Measurements from ENCODE around the gene HOMER3. TPM values are rescaled to one million over a fixed set of nuclear protein-coding genes. Genes with fewer than 3 reads are reported as not detected.

The HOMER3 gene
- polyA plus RNA-seq, 3 donors: 45.1 to 88.1 (median 49.4) TPM

DNA sequence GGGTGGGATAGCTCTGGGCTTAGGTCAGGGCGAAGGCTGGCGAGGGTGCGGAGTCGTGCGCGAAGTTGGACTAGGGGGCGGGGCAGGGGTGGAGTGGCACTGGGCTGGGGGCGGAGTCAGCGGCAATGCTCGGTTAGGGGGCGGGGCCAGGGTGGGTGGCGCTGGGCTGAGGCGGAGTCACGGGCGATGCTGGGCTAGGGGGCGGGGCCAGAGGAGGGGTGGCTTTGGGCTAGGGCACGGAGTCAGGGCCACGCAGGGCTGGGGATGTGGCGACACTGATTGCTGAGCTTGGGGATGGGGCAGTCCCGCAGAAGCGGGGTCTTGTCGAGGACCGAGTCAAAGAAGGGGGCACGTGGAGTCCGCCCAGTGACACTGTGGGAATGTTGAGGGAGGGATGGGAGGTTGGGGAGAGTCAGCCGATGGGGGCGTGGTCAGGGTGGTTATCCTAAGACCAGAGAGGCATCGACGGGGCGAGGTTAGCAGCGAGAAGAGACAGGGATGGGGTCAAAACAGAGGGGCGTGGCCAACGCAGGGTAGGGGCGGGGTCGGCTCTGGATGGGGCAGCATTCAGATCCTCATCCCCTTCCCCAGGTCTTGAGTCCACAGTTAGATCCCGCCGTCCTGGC lies 8.7 kb downstream of the HOMER3 start:
- Mint-ChIP-seq H3K4me3 (peak overlapping the region; percentile 85 to 94), H3K27ac (peak overlapping the region; percentile 81 to 96 (median 91)), H3K9me3 (no peaks in the 10 kb centered on the region), H3K36me3 (peaks cover 51 to 80% of the 10 kb centered on the region in 2 donors), H3K4me1 (peaks cover 16% of the 10 kb centered on the region), H3K27me3 (ENCODE audit: low read depth in 3 of 3) (peaks cover 0 to 1% (median 0%) of the 10 kb centered on the region in 3 donors)
- Histone ChIP-seq H3K27me3 (ENCODE audit: control insufficient read depth in 2 of 2, insufficient read depth in 2 of 2, low read length in 2 of 2) (no peaks in the 10 kb centered on the region), H4K20me1 (ENCODE audit: insufficient read depth, low read length) (peaks cover 49% of the 10 kb centered on the region), H2AFZ (ENCODE audit: insufficient read depth, low read depth, low read length, poor library complexity, severe bottlenecking) (peak overlapping the region; percentile 80), H3K4me1 (ENCODE audit: control insufficient read depth in 1 of 2, insufficient read depth in 2 of 2, low read length in 2 of 2) (peaks cover 11 to 15% of the 10 kb centered on the region in 2 donors), H3K36me3 (replicated peaks in 1 of 2; ENCODE audit: control insufficient read depth in 1 of 2, insufficient read depth in 2 of 2, low read length in 2 of 2) (peaks cover 45 to 65% of the 10 kb centered on the region in 2 donors), H3K9me3 (replicated peaks in 1 of 2; ENCODE audit: control insufficient read depth in 1 of 2, insufficient read depth in 1 of 2, low read length in 2 of 2) (no peaks in the 10 kb centered on the region), H3K27ac (ENCODE audit: low read depth in 1 of 2, low read length in 2 of 2) (peak overlapping the region in 1 of 2 donors; percentile 59), H3K9ac (ENCODE audit: insufficient read depth, low read length, poor library complexity, severe bottlenecking) (peak overlapping the region; percentile 25), H3K4me2 (replicated peaks; ENCODE audit: extremely low read depth, low read length, poor library complexity, severe bottlenecking) (peak overlapping the region; percentile 90), H3K79me2 (ENCODE audit: insufficient read depth, low read length) (no peaks in the 10 kb centered on the region), H3K4me3 (replicated peaks in 1 of 3; ENCODE audit: low read depth in 2 of 3, low read length in 3 of 3) (peak overlapping the region; percentile 26 to 77 (median 31))
- DNase-seq: peak; percentile 82 to 90 (median 90)
- intact Hi-C loops (cut with micrococcal nuclease): loop anchor here in 1 of 2 donors (2.0 to 5.0 kb wide), 3 partner anchors 54 to 296 kb away; partner anchors contain the start of genes ARMC6, KLHL26 and SUGP2
- 3% methylated on average over 20 of the region's 37 CpGs for WGBS (ENCODE audit: insufficient coverage)
- TF ChIP-seq, protein P1, sequence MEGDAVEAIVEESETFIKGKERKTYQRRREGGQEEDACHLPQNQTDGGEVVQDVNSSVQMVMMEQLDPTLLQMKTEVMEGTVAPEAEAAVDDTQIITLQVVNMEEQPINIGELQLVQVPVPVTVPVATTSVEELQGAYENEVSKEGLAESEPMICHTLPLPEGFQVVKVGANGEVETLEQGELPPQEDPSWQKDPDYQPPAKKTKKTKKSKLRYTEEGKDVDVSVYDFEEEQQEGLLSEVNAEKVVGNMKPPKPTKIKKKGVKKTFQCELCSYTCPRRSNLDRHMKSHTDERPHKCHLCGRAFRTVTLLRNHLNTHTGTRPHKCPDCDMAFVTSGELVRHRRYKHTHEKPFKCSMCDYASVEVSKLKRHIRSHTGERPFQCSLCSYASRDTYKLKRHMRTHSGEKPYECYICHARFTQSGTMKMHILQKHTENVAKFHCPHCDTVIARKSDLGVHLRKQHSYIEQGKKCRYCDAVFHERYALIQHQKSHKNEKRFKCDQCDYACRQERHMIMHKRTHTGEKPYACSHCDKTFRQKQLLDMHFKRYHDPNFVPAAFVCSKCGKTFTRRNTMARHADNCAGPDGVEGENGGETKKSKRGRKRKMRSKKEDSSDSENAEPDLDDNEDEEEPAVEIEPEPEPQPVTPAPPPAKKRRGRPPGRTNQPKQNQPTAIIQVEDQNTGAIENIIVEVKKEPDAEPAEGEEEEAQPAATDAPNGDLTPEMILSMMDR (IDR thresholded peaks at IDR 0.05): no peak

DNA sequence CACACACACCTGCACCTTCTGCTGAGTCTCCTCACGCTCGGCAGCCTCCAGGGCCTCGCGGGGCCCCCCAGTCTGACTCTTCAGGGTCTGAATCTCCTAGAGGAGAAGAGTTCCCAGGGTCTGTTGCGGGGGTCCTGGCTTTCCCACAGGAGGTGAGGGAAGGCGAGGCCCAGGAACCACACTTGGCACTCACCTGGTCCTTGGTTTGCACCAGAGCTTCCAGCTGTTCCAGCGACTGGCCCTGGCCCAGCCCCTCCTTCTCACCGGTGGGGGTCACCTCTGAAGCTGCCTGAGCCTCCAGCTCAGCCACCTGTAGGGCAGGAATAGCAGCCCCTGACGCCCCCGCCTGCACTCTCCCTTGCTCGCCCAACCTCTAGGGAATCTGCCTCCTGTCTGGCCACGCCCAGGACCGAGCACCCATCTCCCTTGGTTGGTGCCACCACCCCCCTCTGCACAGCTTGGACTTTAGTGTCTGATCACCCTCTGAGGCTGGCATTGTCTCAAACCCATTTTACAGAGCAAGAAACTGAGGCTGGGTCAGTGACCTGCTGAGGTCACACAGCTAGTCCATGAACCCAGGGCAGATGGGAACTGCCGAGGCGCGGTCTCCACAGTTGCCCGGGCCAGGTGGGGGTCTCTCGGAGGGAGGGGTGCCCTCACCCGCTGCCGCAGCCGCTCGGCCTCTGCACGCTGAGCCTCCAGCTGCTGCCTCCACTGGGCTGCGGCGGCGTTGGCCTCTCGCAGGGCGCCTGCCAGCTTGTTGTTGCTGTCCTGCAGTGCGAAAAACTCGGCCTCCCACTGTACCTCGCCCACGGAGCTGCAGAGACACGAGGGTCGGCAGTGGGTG lies 9.5 kb downstream of the HOMER3 start:
- intact Hi-C loops (cut with micrococcal nuclease): loop anchor here in 1 of 2 donors (2.0 to 5.0 kb wide), 3 partner anchors 55 to 295 kb away; partner anchors contain the start of genes ARMC6, KLHL26 and SUGP2
- H3K4me1 Mint-ChIP-seq: peaks cover 16% of the 10 kb centered on the region
- no peak overlapping the region for H3K9ac ChIP-seq (ENCODE audit: insufficient read depth, low read length, poor library complexity, severe bottlenecking)
- no peak overlapping the region for H2AFZ ChIP-seq (ENCODE audit: insufficient read depth, low read depth, low read length, poor library complexity, severe bottlenecking)
- H3K4me3 Mint-ChIP-seq: no peak overlapping the region
- peaks cover 54% of the 10 kb centered on the region for H4K20me1 ChIP-seq (ENCODE audit: insufficient read depth, low read length)
- DNase-seq: no peak
- TF ChIP-seq, protein P1 (IDR thresholded peaks at IDR 0.05): no peak
- peak overlapping the region in 1 of 3 experiments; percentile 77 for H3K4me3 ChIP-seq (replicated peaks in 1 of 3; ENCODE audit: low read depth in 2 of 3, low read length in 3 of 3)
- H3K9me3 Mint-ChIP-seq: no peaks in the 10 kb centered on the region
- 91% methylated on average over 30 of the region's 34 CpGs for WGBS (ENCODE audit: insufficient coverage)
- peaks cover 11 to 15% of the 10 kb centered on the region in 2 donors for H3K4me1 ChIP-seq (ENCODE audit: control insufficient read depth in 1 of 2, insufficient read depth in 2 of 2, low read length in 2 of 2)
- no peaks in the 10 kb centered on the region for H3K9me3 ChIP-seq (replicated peaks in 1 of 2; ENCODE audit: control insufficient read depth in 1 of 2, insufficient read depth in 1 of 2, low read length in 2 of 2)
- H3K79me2 ChIP-seq (ENCODE audit: insufficient read depth, low read length): no peaks in the 10 kb centered on the region
- H3K27me3 ChIP-seq (ENCODE audit: control insufficient read depth in 2 of 2, insufficient read depth in 2 of 2, low read length in 2 of 2): no peaks in the 10 kb centered on the region
- peak overlapping the region in 1 of 7 donors; percentile 25 for H3K27ac Mint-ChIP-seq
- H3K27me3 Mint-ChIP-seq (ENCODE audit: low read depth in 3 of 3): peaks cover 0 to 1% (median 0%) of the 10 kb centered on the region in 3 donors
- peaks cover 47 to 79% of the 10 kb centered on the region in 2 donors for H3K36me3 Mint-ChIP-seq
- peaks cover 48 to 72% of the 10 kb centered on the region in 2 donors for H3K36me3 ChIP-seq (replicated peaks in 1 of 2; ENCODE audit: control insufficient read depth in 1 of 2, insufficient read depth in 2 of 2, low read length in 2 of 2)
- peak overlapping the region; percentile 90 for H3K4me2 ChIP-seq (replicated peaks; ENCODE audit: extremely low read depth, low read length, poor library complexity, severe bottlenecking)
- no peak overlapping the region for H3K27ac ChIP-seq (ENCODE audit: low read depth in 1 of 2, low read length in 2 of 2)
